HCT116 (cell line): ENCODE data around the gene GAD2. TPM values are rescaled to one million over a fixed set of nuclear protein-coding genes. Genes with fewer than 3 reads are reported as not detected.

ENCODE experiments used
- ATAC-seq: fragments of 200-7000 bp; cut with Tn5 transposase; 2 replicates; pipeline ENCODE4 v1.9.1; 2020; ENCODE audit warnings: mild to moderate bottlenecking, moderate library complexity
- BruUV-seq: library from RNA; stranded (reverse); fragments of 400-500 nt; replicated peaks from 2 replicates; lab custom pipeline; 2021; lab: Mats Ljungman, UMichigan
- CTCF ChIA-PET: fragments of 300-600 bp; sonication (Branson Sonifier 250); formaldehyde crosslinking; loops from one replicate; lab custom pipeline; 2021; ENCODE audit warnings: antibody characterized with exemption; lab: Charles Lee
- POLR2A ChIA-PET: fragments of 300-600, 350-600 bp; sonication (Branson Sonifier 250); formaldehyde crosslinking; loops from one replicate; lab custom pipeline; 2021; ENCODE audit warnings: antibody characterized with exemption; lab: Charles Lee
- RAD21 ChIA-PET, 2 experiments: fragments of 300-600 bp; sonication (Branson Sonifier 250); formaldehyde crosslinking; loops; one replicate each; lab custom pipeline; 2023; ENCODE audit warnings: low total read pairs in 2 of 2; ENCODE audit not compliant: uncharacterized antibody in 2 of 2, unreplicated experiment in 2 of 2, low non-redundant PET in 1 of 2; lab: Charles Lee
- DNase-seq: peaks from one replicate; pipeline ENCODE4 v3.0.0-alpha.2; 2010; ENCODE audit warnings: low read depth, low spot score
- H2AFZ ChIP-seq: fragments of 200-600 bp; shearing (Covaris generic), sonication (generic); 2 replicates; pipeline ENCODE4 v1.6.1; 2017; ENCODE audit warnings: low read depth, mixed run types, mixed read lengths, antibody characterized with exemption, low read length; ENCODE audit not compliant: poor library complexity, severe bottlenecking
- H3K27ac ChIP-seq: 2 replicates; pipeline ENCODE4 v1.5.1; 2012; ENCODE audit warnings: low read depth, low read length
- H3K27me3 ChIP-seq: fragments of 200-600 bp; sonication (generic); 2 replicates; pipeline ENCODE4 v1.6.1; 2016; ENCODE audit warnings: mixed run types, low read length, mixed read lengths; ENCODE audit not compliant: insufficient read depth
- H3K36me3 ChIP-seq, 2 experiments: fragments of 200-500 bp in 1 of 2; fragments of 200-600 bp in 1 of 2; sonication (Bioruptor generic) in 1 of 2; sonication (generic) in 1 of 2; 2 replicates each; pipeline versions ENCODE4 v1.5.1 to v1.6.1; 2014 to 2016; ENCODE audit warnings: low read length in 2 of 2, inconsistent platforms in 1 of 2, mixed read lengths in 1 of 2, mixed run types in 1 of 2; ENCODE audit not compliant: insufficient read depth in 2 of 2, control insufficient read depth in 1 of 2
- H3K4me1 ChIP-seq, 2 experiments: fragments of 200-600 bp in 1 of 2; sonication (generic) in 1 of 2; 2 replicates each; pipeline versions ENCODE4 v1.5.1 to v1.6.1; 2012 to 2017; ENCODE audit warnings: low read length in 2 of 2, inconsistent platforms in 1 of 2, mild to moderate bottlenecking in 1 of 2, mixed read lengths in 1 of 2, mixed run types in 1 of 2, moderate library complexity in 1 of 2; ENCODE audit not compliant: insufficient read depth in 2 of 2, control insufficient read depth in 1 of 2
- H3K4me2 ChIP-seq: fragments of 200-600 bp; sonication (generic); 2 replicates; pipeline ENCODE4 v1.6.1; 2017; ENCODE audit warnings: mixed run types, low read length, mixed read lengths
- H3K4me3 ChIP-seq, 2 experiments: fragments of 200-600 bp in 1 of 2; sonication (generic) in 1 of 2; replicated peaks in 1 of 2; 2 replicates each; pipeline ENCODE4 v1.5.1; 2011 to 2016; ENCODE audit warnings: low read length in 2 of 2, control low read depth in 1 of 2, low read depth in 1 of 2, mild to moderate bottlenecking in 1 of 2, mixed read lengths in 1 of 2, mixed run types in 1 of 2
- H3K79me2 ChIP-seq: fragments of 200-600 bp; sonication (generic); 2 replicates; pipeline ENCODE4 v1.6.1; 2017; ENCODE audit warnings: mild to moderate bottlenecking, mixed run types, low read length, moderate library complexity, mixed read lengths; ENCODE audit not compliant: insufficient read depth
- H3K9ac ChIP-seq: fragments of 200-600 bp; sonication (generic); 2 replicates; pipeline ENCODE4 v1.6.1; 2016; ENCODE audit warnings: low read length, mixed read lengths
- H3K9me2 ChIP-seq: fragments of 200-600 bp; sonication (generic), shearing (Covaris generic); 2 replicates; pipeline ENCODE4 v1.6.1; 2017; ENCODE audit warnings: mixed run types, mild to moderate bottlenecking, moderate library complexity; ENCODE audit not compliant: insufficient read depth
- H3K9me3 ChIP-seq, 2 experiments: fragments of 200-500 bp in 1 of 2; fragments of 200-600 bp in 1 of 2; sonication (Bioruptor generic) in 1 of 2; sonication (generic) in 1 of 2; 2 replicates each; pipeline ENCODE4 v1.6.1; 2014 to 2017; ENCODE audit warnings: low read length in 2 of 2, mixed read lengths in 2 of 2, inconsistent platforms in 1 of 2, low read depth in 1 of 2, mild to moderate bottlenecking in 1 of 2, mixed run types in 1 of 2, moderate library complexity in 1 of 2; ENCODE audit not compliant: control insufficient read depth in 1 of 2, insufficient read depth in 1 of 2
- H4K20me1 ChIP-seq: fragments of 200-600 bp; sonication (generic), shearing (Covaris generic); 2 replicates; pipeline ENCODE4 v1.6.1; 2017; ENCODE audit warnings: mixed run types, mild to moderate bottlenecking, moderate library complexity; ENCODE audit not compliant: insufficient read depth
- CBX3 ChIP-seq: IDR thresholded peaks from 2 replicates; pipeline ENCODE4 v1.6.1; 2012; ENCODE audit warnings: low read depth
- CTCF ChIP-seq, 3 experiments: fragments of 200-600 bp in 1 of 3; sonication (generic) in 1 of 3; IDR thresholded peaks in 2 of 3; conservative IDR thresholded peaks in 1 of 3; 2 replicates each; pipeline ENCODE4 v1.5.1; 2012 to 2017; ENCODE audit warnings: low read depth in 2 of 3, low read length in 2 of 3, antibody characterized with exemption in 1 of 3, borderline replicate concordance in 1 of 3, control low read depth in 1 of 3, mild to moderate bottlenecking in 1 of 3, mixed read lengths in 1 of 3, mixed run types in 1 of 3, moderate library complexity in 1 of 3; ENCODE audit not compliant: insufficient read depth in 1 of 3
- EZH2phosphoT487 ChIP-seq: fragments of 200-600 bp; IDR thresholded peaks from 2 replicates; pipeline ENCODE4 v1.6.1; 2018; ENCODE audit warnings: antibody characterized with exemption, borderline replicate concordance
- POLR2A ChIP-seq: IDR thresholded peaks from 2 replicates; pipeline ENCODE4 v1.7.0; 2011; ENCODE audit warnings: borderline replicate concordance; ENCODE audit not compliant: insufficient read depth, insufficient read length; ENCODE audit errors: extremely low read depth
- RAD21 ChIP-seq: IDR thresholded peaks from 2 replicates; pipeline ENCODE4 v1.6.1; 2012; ENCODE audit warnings: low read depth, mild to moderate bottlenecking
- SP1 ChIP-seq: IDR thresholded peaks from 2 replicates; pipeline ENCODE4 v1.6.1; 2012; ENCODE audit warnings: low read depth
- intact Hi-C: fragments of 100-400 bp; cut with micrococcal nuclease; formaldehyde crosslinking; loops from 2 replicates; pipeline ENCODE4 v1.10.0; 2022
- total RNA-seq: library from RNA; stranded (reverse); gene quantifications from one replicate; pipeline ENCODE4 v1.2.1, GENCODE V29; 2021; ENCODE audit not compliant: unreplicated experiment
- TF ChIP-seq, protein P1 (sequence below): IDR thresholded peaks from 2 replicates; pipeline ENCODE4 v1.6.1; 2011; ENCODE audit warnings: mild to moderate bottlenecking, low read length, moderate library complexity; ENCODE audit not compliant: insufficient replicate concordance; ENCODE audit errors: extremely low read depth

GAD2 gene
- total RNA-seq, 1 experiment from 2014 or later: not detected

- Histone ChIP-seq H4K20me1 (no peaks in the 10 kb centered on the region), H3K9ac (no peak overlapping the region), H3K4me1 (no peaks in the 10 kb centered on the region; a peak in 1 of 4 replicates), H2AFZ (no peak overlapping the region), H3K4me2 (no peak overlapping the region), H3K9me3 (no peaks in the 10 kb centered on the region), H3K4me3 (no peak overlapping the region), H3K36me3 (no peaks in the 10 kb centered on the region), H3K79me2 (no peaks in the 10 kb centered on the region), H3K27ac (no peak overlapping the region), H3K27me3 (0 out of 2 replicates have a peak, but pooled peaks cover 12% of the 10 kb centered on the region), H3K9me2 (no peaks in the 10 kb centered on the region)
- ChIA-PET RAD21 (no interaction called here), POLR2A (no interaction called here), CTCF (no interaction called here)
- BruUV-seq: no TSS peak
- ATAC-seq (no peak), DNase-seq (no peak)
- intact Hi-C loops: no loop called here
- TF ChIP-seq CTCF (IDR thresholded peaks at IDR 0.05 in 2 of 3, conservative IDR thresholded peaks at IDR 0.05 in 1 of 3; ENCODE audit: borderline replicate concordance in 1 of 3, insufficient read depth in 1 of 3, low read depth in 2 of 3, low read length in 2 of 3) (no peak), POLR2A (no peak), EZH2phosphoT487 (no peak), CBX3 (no peak), SP1 (no peak), RAD21 (no peak)
- TF ChIP-seq, protein P1, sequence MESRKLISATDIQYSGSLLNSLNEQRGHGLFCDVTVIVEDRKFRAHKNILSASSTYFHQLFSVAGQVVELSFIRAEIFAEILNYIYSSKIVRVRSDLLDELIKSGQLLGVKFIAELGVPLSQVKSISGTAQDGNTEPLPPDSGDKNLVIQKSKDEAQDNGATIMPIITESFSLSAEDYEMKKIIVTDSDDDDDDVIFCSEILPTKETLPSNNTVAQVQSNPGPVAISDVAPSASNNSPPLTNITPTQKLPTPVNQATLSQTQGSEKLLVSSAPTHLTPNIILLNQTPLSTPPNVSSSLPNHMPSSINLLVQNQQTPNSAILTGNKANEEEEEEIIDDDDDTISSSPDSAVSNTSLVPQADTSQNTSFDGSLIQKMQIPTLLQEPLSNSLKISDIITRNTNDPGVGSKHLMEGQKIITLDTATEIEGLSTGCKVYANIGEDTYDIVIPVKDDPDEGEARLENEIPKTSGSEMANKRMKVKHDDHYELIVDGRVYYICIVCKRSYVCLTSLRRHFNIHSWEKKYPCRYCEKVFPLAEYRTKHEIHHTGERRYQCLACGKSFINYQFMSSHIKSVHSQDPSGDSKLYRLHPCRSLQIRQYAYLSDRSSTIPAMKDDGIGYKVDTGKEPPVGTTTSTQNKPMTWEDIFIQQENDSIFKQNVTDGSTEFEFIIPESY: no peak
Measured at GRCh38 chr10:26318672-26319071, 102.1 kb downstream of the GAD2 start.
